Iris pigment epithelial cell (primary cell): ENCODE measurements around the gene PAPSS2.
"Not testable (repeated sequence)": the region's sequence is repeated elsewhere in the genome, so short reads cannot be mapped to it uniquely, and the experiment has no call there.

Experiments
- DNase-seq: peaks from one replicate; pipeline ENCODE4 v3.0.0-alpha.2; 2011; ENCODE audit warnings: low read depth

Gene PAPSS2

DNA sequence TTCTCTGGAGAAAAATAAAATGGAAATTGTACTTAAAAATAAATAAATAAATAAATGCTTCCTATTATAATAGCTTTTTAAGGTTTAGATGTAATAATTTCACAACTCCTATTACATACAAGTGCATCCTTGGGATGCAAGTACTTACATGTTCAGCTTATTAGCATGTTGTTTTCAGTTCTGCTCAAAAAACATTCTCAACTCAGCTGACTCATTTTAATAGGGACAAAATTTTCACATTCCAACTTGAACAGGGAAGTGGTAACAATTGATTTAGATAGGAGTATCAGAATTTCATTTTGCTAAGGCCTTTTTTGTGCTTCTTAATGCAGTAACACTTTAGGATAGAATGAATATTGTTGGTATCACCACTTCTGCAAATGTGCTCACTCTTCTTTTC is 16.7 kb upstream of the PAPSS2 start:
- DNase-seq: no peak

DNA sequence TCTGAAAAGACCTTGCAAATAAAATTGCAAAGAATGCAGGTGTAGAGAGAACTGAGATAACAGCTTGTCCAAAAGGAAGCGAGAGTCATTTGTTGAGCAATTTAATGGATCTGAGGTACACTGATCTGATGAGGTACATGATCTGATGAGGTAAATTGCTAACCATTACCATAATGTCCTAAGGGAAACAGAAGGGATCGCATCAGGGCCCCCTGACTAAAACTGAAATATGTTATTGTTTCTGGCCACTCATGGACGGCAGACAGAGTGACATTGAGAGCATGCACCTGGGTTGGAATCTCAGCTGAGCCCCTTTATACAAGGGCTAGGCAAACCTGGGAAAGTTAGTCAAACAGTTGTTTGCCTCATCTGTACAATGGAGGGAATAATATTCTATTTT is 15.8 kb upstream of the PAPSS2 start:
- no peak for DNase-seq

DNA sequence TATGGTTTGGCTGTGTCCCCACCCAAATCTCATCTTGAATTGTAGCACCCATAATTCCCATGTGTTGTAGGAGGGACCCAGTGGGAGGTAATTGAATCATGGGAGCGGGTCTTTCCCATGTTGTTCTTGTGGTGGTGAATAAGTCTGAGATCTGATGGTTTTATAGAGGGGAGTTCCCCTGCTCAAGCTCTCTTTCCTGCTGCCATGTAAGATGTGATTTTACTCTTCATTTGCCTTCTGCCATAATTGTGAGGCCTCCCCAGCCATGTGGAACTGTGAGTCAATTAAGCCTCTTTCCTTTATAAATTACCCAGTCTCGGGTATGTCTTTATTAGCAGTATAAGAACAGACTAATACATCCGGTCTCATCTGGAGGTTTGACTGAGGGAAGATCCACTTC is 15.2 kb upstream of the PAPSS2 start:
- not testable (repeated sequence) for DNase-seq

DNA sequence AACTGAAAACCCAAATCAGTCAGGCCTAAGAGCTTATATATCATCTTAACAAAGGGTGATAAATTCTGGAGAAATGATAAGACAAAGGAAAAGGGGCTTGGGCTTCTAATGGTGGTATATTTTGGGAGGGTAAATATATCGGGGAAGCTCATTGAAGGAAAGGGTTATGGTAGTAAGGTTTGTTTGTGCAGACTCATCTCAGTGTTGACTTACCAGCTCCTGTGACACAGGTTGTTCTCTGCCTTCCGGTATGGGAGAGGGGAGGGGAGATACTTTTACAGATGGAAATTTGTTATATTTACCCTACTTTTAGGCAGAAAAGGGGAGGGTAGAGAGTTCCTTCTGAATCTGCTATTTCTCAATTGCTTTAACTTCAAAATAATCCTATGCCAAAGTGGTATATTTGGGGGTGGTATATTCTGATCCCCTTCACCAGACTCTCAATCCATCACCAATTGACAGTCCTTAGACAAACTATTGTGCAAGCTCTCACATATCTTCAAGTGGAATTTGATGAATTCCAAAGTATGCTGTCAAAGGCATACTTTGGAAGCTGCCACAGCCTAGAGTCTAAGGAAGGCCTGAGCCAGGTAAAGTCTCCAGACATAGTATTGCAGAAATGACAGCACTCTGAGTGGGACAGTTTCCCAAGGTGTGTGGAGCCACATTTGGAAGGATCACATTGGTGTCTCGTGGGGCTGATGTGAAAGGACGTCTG is 13.3 kb upstream of the PAPSS2 start:
- DNase-seq: no peak

DNA sequence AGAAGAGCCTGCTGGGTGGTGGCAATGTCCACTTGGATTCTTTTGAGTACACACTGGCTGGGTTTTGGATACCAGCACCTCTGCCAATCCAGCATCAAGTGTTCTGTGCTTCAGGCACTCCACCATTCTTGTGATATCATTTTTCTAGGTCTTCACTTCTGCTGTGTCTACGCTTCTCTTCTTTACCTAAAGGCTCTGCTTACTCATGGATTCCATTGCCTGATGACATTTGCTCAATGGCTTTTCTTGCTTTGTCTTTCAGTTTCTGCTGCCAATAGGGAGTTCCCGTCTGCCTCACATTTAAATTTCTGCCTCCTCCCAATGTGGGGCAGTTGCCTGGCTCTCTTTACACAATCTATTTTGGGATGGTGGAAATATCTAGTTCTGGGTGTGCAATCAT is 12.7 kb upstream of the PAPSS2 start:
- no peak for DNase-seq

DNA sequence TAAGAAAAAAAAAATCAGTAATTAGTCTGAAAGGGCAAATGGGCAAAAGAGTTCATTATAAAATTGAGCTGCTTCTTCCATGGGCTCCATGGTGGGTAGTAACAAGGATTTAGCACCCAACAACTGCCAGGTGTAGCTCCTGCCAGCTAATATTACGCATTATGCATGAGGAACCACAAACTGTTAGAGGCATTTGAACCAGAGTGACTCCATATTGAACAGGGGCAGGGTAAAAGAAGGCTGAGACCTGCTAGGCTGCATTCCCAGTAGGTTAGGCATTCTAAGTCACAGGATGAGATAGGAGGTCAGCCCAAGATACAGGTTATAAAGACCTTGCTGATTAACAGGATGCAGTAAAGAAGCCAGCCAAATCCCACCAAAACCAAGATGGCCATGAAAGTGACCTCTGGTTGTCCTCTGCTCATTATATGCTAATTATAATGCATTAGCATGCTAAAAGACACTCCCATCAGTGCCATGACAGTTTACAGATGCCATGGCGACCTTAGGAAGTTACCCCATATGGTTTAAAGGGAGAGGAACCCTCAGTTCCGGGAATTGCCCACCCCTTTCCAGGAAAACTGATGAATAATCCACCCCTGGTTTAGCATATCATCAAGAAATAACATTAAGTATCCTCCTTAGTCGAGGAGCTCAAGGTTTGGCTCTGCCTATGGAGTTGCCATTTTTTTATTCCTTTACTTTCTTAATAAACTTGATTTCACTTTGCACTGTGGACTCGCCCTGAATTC is 8.7 kb upstream of the PAPSS2 start:
- no peak for DNase-seq

DNA sequence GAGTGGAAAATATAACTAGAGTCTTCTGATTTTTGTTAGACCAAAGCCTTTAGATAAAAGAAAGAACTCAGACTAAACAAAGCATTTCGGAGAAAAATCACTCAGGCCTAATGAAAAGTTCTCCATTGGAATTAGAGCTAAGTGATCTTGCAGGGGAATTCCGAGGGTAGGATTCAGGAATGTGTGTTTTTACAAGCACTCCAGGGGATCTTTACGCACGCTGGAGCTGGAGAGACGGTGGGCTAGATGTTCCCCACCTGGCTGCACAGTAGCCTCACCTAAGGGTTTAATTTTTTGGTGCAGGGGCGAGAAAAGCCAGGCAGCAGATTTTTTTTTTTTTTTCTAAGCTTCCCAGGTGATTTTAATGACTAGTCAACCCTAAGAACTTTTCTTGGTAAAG is 7.9 kb upstream of the PAPSS2 start:
- DNase-seq: no peak

DNA sequence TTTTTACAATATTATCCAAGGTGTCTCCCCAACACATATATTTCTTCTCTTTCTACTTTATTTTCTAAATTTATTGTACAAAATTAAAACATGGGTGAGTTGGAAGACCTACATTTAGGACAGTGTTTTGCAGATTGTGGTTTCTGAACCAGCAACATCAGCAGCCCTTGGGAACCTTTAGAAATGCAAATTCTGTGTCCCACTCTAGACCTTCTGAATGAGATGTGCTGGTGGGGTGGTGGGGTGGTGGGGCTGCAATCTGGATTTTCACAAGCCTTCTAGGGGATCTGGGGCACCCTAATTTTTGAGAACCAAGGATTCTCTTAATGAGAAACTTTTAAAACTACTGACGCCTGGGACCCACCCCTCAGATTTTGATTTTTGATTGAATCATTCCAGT is 7.4 kb upstream of the PAPSS2 start:
- no peak for DNase-seq

DNA sequence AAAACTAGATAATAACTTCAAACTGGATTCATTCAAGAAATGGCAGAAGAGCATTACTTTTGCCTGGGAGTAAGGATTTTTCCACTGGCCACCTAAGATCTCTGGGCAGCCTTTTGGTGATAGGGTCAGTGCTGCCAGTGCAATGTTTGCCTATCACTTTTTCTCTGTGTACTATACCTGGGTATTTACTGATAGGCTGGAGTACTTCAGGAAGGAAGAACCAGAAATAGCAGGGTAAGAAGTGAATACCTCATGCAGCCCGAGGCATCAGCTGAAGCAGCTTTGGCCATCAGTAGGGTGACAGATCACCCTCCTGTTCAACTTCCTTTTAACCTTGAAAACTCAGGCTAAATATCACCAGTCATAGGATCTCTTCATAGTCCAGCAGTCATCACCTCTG is 5.5 kb upstream of the PAPSS2 start:
- no peak for DNase-seq

DNA sequence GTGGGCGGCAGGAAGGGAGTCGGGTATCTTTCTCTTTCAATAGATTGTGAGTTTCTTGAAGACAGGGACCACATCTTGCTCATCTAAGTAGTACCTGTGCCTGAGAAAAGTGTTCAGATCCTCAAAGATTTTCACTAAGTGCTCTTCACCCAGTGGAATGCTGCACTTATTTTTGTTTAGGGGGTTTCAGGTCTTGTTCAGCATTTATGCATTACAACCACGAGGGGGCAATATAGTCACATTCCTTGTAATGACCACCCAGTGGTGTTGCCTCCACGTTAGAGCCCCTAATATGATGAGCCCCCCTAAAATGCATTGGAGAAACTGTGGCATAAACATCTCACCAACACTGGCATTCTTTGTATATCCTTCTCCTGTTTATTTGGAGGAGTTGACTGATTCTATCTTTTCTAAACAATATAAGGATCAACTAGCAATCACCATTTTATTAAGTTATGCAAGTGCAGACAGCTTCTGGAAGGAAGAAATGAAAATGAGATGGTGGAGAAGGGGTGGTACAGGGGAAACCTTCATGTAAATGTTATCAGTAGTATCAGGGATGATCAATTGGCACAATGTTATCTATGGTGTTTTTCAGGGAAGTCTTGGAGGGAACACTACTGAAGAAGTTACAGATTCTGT is 3.1 kb upstream of the PAPSS2 start:
- DNase-seq: peak; percentile 49

DNA sequence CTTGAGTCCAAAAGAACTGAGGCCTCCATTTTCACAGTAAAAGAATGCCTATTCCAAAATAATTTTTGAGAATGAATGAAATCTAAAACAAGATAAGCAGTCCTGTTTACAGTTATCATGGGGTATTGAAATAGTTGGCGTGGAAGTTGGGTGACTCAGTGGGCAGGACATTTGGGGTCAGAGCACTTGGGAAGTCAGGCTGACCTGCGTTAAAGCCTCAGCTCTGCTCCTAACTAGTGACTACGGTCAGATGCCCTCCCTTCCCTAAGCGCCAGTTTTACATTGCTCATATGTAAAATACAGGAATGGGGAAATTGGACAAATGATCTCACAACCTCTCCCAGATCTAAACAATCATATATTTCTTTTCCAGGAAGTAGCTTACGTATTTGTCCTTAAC is 2.3 kb upstream of the PAPSS2 start:
- DNase-seq: peak; percentile 88

DNA sequence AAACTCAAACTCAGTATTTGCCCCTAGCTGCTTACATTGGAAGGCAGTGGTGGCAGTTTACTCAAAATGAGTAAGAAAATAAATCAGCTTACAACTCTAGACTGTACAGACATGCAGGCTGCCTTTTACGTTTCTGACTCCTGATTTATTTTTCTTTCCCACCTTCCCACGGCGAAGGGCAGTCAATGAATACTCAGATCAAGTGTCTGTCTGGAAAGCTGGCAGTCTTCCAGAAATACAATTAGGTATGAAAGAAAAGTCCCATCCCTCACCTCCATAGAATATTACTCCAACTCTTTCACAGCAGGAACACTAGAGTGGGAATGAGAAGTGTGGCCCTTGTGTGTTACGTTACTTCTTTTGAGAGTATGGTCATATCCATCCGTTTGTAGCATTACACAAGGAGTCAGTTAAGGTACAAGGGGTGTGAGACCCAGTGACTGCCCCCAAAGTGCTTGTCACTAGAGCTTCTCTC is 1.3 kb upstream of the PAPSS2 start:
- DNase-seq: peak; percentile 55

DNA sequence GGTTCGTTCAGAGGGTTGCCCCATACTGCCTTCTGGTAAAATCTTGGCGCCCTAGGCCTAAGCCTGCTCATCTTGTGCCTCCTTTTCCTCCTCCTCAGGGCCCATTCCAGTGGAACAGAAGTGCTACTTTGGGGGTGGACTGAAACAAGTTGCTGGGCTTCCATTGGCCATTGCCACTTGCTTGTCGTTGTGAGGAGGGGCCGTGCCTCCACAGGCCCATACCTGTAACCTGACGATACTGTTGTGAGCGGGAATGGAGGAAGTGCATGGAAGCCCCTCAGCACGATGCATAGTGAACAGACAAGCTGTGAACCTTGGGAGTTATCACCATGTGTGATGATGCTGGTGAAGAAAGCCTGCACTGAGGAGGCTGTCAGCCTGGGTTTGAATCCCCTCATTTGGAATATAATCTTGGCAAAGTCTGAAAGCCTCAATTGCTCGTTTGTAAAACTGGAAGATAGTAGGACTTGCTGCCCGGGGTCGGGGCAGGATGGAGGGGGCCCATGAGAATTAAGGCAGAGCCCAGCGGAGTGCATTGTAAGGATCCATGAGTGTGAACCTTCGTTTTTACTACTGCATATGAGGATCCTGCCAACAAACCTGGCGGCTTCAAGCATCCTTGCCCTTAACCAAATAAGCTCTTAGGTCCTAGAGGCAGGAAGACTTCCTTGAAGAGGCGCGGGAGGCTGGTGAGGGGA is 671 bp upstream of the PAPSS2 start:
- DNase-seq: no peak

DNA sequence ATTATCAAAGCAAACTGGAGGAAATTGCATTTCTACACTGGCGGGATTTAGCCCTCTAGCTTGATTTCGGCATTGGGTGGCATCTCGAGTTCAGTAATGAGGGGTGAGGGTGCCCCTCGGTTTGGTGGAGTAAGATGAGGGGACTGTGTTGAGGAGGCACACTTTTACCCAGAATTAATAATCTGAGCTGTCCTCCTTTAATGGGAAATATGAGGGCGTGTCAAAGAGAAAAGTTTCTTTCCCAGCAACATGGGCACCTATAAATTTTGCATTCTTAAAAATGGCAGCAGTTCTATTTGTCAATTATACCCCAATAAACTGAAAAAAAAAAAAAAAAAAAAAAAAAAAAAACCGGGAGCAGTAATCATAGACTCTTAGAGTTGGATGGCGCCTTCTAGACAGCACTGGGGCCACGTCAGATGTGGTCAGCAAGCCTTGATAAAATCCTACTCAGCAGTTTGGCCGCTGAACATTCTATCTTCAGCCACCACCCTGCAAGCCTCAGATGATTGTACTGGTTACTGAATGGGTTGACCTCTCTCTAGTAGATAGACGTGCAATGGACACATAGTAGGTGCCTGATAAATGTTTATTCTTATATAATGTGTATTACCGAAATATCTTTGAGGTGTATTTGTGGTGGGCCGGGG is 931 bp downstream of the PAPSS2 start:
- peak; percentile 91 for DNase-seq

DNA sequence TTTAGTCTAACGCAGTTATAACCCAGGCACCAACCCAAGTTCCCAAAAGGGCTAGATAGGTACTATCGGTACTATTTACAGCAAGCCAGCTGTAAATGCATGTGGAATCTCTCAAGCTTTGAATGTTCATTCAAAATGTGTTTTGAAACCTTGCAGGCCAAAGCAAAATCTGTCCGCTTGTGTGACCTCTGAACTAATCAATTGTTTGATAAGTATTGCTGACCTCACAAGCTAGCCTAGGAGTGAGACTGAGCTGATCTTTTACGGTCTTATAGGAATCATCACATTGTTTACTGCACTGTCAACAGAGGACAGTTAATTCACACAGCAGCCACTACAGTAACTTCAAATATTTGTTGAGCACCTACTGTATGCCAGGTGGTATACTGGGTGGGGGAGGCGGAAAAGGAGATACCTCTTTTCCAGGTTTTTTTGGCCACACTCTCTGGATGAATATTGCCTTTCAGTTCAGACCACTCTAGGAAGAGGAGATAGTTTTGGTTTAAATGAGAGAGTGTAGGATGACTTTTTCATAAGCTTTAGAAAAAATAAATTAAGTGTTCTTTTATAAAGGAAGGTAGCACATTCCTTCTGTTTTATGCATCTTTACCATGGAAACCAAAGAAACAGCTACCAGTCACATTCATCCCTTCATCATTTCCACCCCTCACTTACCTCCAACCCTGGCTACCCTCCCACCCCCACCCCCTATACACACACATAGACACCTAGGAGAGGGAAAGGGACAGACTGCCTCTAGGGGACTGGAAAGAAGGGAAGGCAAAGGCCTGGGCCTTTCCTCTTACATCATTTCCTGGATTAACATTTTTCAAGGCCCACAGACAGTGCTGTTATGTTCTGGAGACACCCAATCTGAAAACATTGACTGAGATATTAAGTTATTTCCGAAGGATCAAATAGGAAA is 2.4 kb downstream of the PAPSS2 start:
- DNase-seq: peak; percentile 86

DNA sequence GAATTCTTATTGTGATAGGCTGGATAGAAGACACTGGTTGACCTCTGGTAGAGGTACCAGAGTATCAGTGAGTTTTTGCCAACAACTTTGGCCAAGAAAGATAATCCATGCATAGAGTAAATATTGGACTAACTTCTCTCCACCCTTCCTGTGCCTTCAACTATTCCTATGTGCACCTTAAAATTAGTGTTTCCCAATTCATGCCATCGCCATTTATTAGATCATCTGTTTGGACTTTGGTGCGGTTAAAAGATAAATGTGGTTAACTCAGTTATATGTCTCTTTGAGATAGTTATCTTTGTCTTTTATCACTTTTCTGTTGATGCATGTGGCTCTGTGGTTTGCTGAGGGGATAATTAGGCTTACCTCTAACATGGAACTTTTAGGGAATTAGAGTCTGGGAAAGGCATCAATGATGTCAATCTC is 4.6 kb downstream of the PAPSS2 start:
- no peak for DNase-seq

DNA sequence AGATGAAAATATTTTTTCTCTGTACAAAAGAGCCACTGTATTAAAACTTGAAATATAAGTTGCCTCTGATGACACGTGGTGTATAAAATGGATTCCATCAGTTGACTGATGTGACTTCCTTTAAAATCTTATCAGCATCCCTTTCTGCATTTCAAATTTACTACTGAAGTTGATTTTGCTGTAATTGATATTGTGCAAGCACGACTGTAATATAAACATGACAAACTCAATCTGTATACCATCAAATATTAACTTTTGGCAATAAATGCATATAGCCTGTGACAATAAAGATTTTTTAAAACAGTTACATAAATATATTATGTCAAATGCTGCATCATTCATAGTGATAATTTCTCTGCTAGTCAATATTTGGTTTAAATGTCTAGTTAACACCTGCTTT is 7.8 kb downstream of the PAPSS2 start:
- DNase-seq: no peak

DNA sequence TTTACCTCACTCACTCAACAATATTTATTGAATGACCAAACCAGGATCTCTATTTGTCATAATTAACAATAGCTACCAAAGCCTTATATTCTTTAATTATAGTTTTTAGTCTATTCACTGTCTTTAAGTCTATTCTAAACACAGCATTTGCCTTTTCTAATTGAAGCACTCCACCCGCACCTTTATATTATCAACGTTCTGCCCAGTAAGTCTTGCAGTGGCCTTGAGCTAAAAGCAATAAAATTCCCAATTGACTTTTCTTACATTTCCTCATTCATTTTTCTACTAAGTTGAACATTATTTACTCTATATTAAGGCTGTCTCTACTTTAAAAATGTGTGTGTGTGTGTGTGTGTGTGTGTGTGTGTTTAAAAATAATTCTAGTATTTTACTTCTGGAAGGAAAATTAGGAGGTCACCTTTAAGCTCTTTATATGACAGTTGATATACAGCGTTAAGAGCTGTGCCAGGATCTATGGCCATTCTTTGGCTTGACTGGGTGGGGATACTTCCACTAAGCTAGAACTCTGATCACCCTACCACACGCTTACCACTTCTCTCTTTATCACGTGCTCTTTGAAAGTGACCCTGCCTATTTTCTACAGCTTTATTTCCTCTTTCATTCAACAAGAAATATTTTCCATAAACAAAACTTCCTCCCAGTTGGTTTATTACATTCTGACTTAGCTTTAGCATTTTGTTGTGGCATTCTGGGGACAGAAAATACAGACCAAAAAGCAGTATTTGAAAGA is 8.8 kb downstream of the PAPSS2 start:
- DNase-seq: no peak

DNA sequence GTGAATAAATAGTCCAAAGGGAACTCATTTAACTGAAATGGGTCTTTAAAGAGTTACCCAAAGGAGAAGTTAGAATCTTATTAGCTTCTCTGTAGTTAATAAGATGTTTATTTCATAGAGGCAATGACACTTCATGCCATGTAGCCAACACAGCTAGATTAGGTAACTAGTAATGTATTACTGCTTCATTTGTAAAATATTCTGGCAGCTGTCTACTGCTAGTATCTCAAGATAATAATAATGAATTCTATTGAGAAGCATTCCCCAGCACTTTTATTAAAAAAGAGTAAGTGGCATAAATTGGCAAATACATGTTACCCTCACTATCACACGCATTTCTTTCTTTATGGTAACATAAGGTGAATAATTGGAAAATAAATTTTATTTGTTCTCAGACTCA is 10.1 kb downstream of the PAPSS2 start:
- no peak for DNase-seq

DNA sequence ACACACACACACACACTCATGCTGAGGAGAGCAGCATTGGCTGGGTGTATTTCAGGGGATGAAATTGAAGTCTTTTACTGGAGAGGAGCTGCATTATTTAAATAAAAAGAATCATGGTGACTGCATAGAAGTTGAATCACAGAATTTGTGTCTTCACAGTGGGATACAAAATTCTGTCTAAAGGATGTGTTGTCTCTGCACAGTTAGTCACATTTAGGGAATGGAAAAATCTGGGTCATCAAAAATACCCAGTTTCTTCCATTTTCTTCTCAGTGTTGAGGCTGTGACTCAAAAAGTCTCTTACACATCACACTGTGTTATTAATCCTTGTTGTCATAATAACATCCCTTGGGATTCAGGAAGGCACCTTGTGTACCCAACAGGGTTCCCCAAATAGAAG is 10.9 kb downstream of the PAPSS2 start:
- DNase-seq: peak; percentile 59
